ENCODE measurements around the gene TRIM50. TPM values are rescaled to one million over a fixed set of nuclear protein-coding genes. Genes with fewer than 3 reads are reported as not detected.
"Not testable (repeated sequence)": the region's sequence is repeated elsewhere in the genome, so short reads cannot be mapped to it uniquely, and the experiment has no call there.

TRIM50 gene
- total and polyA plus RNA-seq, 4 donors, result 0.14 to 1.4 (median 0.15) TPM

DNA sequence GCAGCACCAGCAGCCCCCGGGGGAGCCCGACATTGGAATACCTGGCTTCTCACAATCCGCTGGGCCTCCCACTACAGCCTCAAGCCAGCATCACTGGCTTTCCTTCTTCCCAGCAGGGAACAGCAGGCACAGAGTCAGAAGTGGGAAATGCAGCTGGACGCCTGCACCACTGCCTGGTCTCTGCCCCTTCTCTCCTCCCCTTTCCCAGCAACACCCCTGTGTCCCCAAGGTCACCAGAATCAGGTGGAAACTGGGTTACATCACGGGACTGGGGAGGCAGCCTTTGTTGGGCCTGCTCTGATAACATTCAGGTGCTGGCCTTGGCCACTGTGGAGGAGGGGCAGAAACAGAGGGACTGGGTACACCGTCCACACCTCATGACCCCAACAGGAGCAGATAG is 2.5 kb downstream of the TRIM50 start:
- H3K27ac ChIP-seq (ENCODE audit: low read depth in 1 of 2, low read length in 2 of 2); H3K27me3 ChIP-seq (ENCODE audit: control insufficient read depth in 4 of 4, insufficient read depth in 4 of 4, low read length in 3 of 4); H3K4me3 ChIP-seq (ENCODE audit: low read depth in 1 of 3, low read length in 3 of 3); H3K36me3 ChIP-seq (ENCODE audit: control insufficient read depth in 4 of 4, insufficient read depth in 3 of 4, low read depth in 1 of 4, low read length in 3 of 4); H3K9ac ChIP-seq (ENCODE audit: low read depth in 1 of 2, low read length in 2 of 2); DNase-seq (ENCODE audit: low spot score); H3K4me1 ChIP-seq (ENCODE audit: control insufficient read depth in 4 of 4, insufficient read depth in 4 of 4, low read length in 3 of 4); H3K9me3 ChIP-seq (ENCODE audit: control insufficient read depth in 4 of 4, low read length in 3 of 4): not testable (repeated sequence)
- WGBS, result 86% methylated on average over 6 of the region's 6 CpGs
- TF ChIP-seq RAD21 (IDR thresholded peaks at IDR 0.05) (peak in 1 of 2 donors; percentile 28), RXRA (IDR thresholded peaks at IDR 0.05) (peak in 1 of 2 donors; percentile 36), HNF4A (conservative IDR thresholded peaks at IDR 0.05) (peak in 1 of 2 donors; percentile 30), SP1 (IDR thresholded peaks at IDR 0.05) (peak; percentile 48)

DNA sequence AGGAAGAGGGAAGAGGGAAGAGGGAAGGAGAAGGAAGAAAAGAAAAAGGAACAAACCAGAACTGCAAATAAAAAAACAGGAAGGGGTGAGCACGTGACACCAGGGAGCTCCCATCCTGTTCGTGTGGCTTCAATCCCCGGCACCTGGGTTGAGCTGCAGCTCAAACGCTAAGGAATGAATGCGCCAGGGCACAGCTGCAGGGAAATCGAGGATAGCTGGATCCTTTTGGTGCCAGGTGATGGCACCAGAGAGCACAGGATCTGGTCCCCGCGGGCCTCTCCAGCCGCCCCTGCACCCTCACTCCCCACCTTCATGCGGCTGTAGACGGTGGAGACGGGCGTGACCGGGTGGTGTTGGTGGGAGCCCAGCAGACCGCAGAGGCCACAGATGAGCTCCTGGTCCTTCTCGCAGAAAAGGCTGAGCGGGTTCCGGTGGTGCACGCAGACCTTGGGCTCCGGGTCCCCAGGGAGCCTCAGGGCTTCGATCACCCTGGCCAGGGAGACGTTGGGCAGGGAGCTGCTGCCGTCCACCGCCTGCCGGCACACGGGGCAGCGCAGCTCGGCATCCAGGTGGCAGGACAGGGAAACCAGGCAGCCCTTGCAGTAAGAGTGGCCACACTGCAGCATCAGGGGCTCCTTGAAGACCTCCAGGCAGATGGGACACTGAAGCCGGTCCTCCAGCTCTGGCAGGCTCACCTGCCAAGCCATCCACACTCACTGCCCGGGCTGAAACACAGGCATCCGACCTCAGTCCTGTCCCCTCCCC is 3.6 kb downstream of the TRIM50 start:
- not testable (repeated sequence) for H3K27ac ChIP-seq (ENCODE audit: low read depth in 1 of 2, low read length in 2 of 2); H3K4me3 ChIP-seq (ENCODE audit: low read depth in 1 of 3, low read length in 3 of 3); H3K9me3 ChIP-seq (ENCODE audit: control insufficient read depth in 4 of 4, low read length in 3 of 4); H3K9ac ChIP-seq (ENCODE audit: low read depth in 1 of 2, low read length in 2 of 2); H3K27me3 ChIP-seq (ENCODE audit: control insufficient read depth in 4 of 4, insufficient read depth in 4 of 4, low read length in 3 of 4); H3K4me1 ChIP-seq (ENCODE audit: control insufficient read depth in 4 of 4, insufficient read depth in 4 of 4, low read length in 3 of 4); DNase-seq (ENCODE audit: low spot score); H3K36me3 ChIP-seq (ENCODE audit: control insufficient read depth in 4 of 4, insufficient read depth in 3 of 4, low read depth in 1 of 4, low read length in 3 of 4)
- TF ChIP-seq RAD21 (IDR thresholded peaks at IDR 0.05), result peak; percentile 61 to 79
- TF ChIP-seq, protein P1, sequence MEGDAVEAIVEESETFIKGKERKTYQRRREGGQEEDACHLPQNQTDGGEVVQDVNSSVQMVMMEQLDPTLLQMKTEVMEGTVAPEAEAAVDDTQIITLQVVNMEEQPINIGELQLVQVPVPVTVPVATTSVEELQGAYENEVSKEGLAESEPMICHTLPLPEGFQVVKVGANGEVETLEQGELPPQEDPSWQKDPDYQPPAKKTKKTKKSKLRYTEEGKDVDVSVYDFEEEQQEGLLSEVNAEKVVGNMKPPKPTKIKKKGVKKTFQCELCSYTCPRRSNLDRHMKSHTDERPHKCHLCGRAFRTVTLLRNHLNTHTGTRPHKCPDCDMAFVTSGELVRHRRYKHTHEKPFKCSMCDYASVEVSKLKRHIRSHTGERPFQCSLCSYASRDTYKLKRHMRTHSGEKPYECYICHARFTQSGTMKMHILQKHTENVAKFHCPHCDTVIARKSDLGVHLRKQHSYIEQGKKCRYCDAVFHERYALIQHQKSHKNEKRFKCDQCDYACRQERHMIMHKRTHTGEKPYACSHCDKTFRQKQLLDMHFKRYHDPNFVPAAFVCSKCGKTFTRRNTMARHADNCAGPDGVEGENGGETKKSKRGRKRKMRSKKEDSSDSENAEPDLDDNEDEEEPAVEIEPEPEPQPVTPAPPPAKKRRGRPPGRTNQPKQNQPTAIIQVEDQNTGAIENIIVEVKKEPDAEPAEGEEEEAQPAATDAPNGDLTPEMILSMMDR (IDR thresholded peaks at IDR 0.05; ENCODE audit: low read depth, low read length, missing input control), result peak; percentile 49
- 25% methylated on average over 31 of the region's 31 CpGs for WGBS

DNA sequence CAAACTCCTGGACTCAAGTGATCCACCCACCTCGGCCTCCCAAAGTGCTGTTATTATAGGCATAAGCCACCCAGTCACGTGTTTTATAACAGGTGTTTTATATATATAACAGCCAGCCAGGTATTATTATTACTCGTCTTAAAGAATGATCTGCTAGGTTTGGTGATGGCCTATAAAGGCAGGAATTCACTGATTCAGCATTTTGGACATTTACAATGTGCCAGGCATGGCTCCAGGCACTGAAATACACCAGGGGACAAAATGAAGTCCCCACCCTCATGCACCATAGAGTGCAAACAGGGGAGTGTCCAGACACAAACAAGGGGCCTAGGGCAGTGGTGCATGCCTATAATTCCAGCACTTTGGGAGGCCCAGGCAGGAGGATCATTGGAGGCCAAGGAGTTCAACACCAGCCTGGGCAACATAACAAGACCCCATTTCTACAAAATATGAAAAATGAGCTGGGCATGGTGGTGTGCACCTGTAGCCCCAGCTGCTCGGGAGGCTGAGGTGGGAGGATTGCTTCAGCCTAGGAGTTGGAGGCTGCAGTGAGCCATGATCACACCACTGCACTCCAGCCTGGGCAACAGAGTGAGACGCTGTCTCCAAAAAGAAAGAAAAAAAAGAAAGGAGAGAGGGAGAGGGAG is 4.3 kb downstream of the TRIM50 start:
- H3K9ac ChIP-seq (ENCODE audit: low read depth in 1 of 2, low read length in 2 of 2); DNase-seq (ENCODE audit: low spot score); H3K9me3 ChIP-seq (ENCODE audit: control insufficient read depth in 4 of 4, low read length in 3 of 4); H3K27ac ChIP-seq (ENCODE audit: low read depth in 1 of 2, low read length in 2 of 2); H3K36me3 ChIP-seq (ENCODE audit: control insufficient read depth in 4 of 4, insufficient read depth in 3 of 4, low read depth in 1 of 4, low read length in 3 of 4); H3K4me3 ChIP-seq (ENCODE audit: low read depth in 1 of 3, low read length in 3 of 3); H3K4me1 ChIP-seq (ENCODE audit: control insufficient read depth in 4 of 4, insufficient read depth in 4 of 4, low read length in 3 of 4); H3K27me3 ChIP-seq (ENCODE audit: control insufficient read depth in 4 of 4, insufficient read depth in 4 of 4, low read length in 3 of 4): not testable (repeated sequence)
- 71% methylated on average over 5 of the region's 5 CpGs for WGBS

DNA sequence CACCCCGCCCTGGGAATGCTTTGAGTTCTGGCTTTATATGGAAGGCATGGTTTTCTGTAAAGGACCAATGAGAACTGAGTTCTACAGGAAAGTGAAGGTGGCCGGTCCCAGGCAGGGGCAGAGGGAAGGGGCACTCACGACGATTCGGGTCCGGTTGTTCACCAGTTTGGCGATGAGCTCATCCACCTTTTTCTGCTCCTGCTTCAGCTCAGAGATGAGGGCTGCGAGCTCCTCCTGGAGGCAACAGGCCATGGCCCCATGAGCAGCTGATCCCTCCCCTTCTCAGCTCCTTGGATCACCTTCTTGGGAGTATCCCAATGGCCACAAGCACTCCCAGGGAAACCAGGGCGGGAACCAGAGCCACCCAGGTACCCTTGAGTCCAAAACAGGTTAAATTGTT is 7.9 kb downstream of the TRIM50 start:
- H3K4me3 ChIP-seq (ENCODE audit: low read depth in 1 of 3, low read length in 3 of 3); DNase-seq (ENCODE audit: low spot score); H3K27me3 ChIP-seq (ENCODE audit: control insufficient read depth in 4 of 4, insufficient read depth in 4 of 4, low read length in 3 of 4); H3K4me1 ChIP-seq (ENCODE audit: control insufficient read depth in 4 of 4, insufficient read depth in 4 of 4, low read length in 3 of 4); H3K9ac ChIP-seq (ENCODE audit: low read depth in 1 of 2, low read length in 2 of 2); H3K36me3 ChIP-seq (ENCODE audit: control insufficient read depth in 4 of 4, insufficient read depth in 3 of 4, low read depth in 1 of 4, low read length in 3 of 4); H3K27ac ChIP-seq (ENCODE audit: low read depth in 1 of 2, low read length in 2 of 2); H3K9me3 ChIP-seq (ENCODE audit: control insufficient read depth in 4 of 4, low read length in 3 of 4): not testable (repeated sequence)
- 87% methylated on average over 9 of the region's 9 CpGs for WGBS

DNA sequence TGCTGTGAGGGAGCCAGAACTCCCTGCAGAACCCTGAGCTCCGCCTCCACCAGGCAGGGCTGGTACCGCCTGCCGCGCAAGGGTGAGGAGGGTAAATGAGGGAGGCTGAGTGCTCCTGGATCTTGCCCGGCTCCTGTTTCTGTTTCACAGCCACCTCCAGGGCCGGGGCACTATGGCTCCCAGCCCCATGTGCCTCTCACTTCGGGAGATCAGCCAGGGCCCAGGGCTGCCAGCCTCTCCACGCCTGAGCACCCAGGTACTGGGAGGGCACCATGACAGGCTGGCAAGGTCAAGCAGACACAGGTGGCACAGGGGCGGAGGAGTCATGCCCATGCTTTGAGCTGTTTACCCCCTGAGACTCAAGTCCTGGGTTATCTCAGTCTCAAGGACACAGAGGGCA is 8.3 kb downstream of the TRIM50 start:
- not testable (repeated sequence) for H3K36me3 ChIP-seq (ENCODE audit: control insufficient read depth in 4 of 4, insufficient read depth in 3 of 4, low read depth in 1 of 4, low read length in 3 of 4); H3K4me3 ChIP-seq (ENCODE audit: low read depth in 1 of 3, low read length in 3 of 3); H3K4me1 ChIP-seq (ENCODE audit: control insufficient read depth in 4 of 4, insufficient read depth in 4 of 4, low read length in 3 of 4); DNase-seq (ENCODE audit: low spot score); H3K9ac ChIP-seq (ENCODE audit: low read depth in 1 of 2, low read length in 2 of 2); H3K27me3 ChIP-seq (ENCODE audit: control insufficient read depth in 4 of 4, insufficient read depth in 4 of 4, low read length in 3 of 4); H3K27ac ChIP-seq (ENCODE audit: low read depth in 1 of 2, low read length in 2 of 2); H3K9me3 ChIP-seq (ENCODE audit: control insufficient read depth in 4 of 4, low read length in 3 of 4)
- WGBS, result 92% methylated on average over 9 of the region's 9 CpGs

DNA sequence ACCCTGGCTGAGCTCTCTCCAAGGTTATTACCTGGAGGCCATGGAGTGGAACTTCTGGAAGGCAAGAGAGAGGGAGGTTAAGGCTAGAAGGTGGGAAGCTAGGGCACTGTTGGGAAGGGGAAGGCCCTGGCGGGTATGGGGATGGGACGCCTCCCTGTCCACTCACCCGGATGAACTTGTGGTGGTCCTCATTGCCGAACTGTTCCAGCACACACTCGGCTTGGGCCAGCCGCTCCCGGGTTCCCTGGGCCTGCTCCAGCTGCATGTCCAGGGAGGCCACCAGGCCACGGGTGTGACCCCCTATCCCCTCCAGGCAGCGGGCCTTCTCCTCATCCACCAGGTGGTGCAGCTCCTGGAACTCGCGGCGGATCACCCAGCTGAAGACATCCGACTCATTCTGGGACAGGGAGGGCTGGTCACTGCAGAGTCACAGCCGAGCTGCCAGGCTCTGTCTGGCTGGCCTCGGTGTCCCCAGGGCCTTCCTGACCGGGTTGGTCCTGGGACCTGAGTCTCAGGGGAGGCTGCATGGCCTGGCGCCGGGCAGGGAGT is 9.2 kb downstream of the TRIM50 start:
- WGBS, result 78% methylated on average over 18 of the region's 18 CpGs
- H3K9me3 ChIP-seq (ENCODE audit: control insufficient read depth in 4 of 4, low read length in 3 of 4); H3K27ac ChIP-seq (ENCODE audit: low read depth in 1 of 2, low read length in 2 of 2): not testable (repeated sequence)

More for the DNA sequence above, 9.2 kb downstream of the TRIM50 start:
- not testable (repeated sequence) for H3K36me3 ChIP-seq (ENCODE audit: control insufficient read depth in 4 of 4, insufficient read depth in 3 of 4, low read depth in 1 of 4, low read length in 3 of 4); H3K9ac ChIP-seq (ENCODE audit: low read depth in 1 of 2, low read length in 2 of 2); H3K4me1 ChIP-seq (ENCODE audit: control insufficient read depth in 4 of 4, insufficient read depth in 4 of 4, low read length in 3 of 4); H3K27me3 ChIP-seq (ENCODE audit: control insufficient read depth in 4 of 4, insufficient read depth in 4 of 4, low read length in 3 of 4); H3K4me3 ChIP-seq (ENCODE audit: low read depth in 1 of 3, low read length in 3 of 3); DNase-seq (ENCODE audit: low spot score)

Data from liver (tissue), 9 donors.